GM21737 (cell line): ENCODE results near the gene ARHGAP45.

ENCODE experiments used
- ATAC-seq: cut with Tn5 transposase; IDR thresholded peaks from one replicate; pipeline ENCODE4 v1.9.1; 2021; ENCODE audit warnings: mild to moderate bottlenecking, moderate library complexity; ENCODE audit not compliant: unreplicated experiment

The ARHGAP45 gene

DNA sequence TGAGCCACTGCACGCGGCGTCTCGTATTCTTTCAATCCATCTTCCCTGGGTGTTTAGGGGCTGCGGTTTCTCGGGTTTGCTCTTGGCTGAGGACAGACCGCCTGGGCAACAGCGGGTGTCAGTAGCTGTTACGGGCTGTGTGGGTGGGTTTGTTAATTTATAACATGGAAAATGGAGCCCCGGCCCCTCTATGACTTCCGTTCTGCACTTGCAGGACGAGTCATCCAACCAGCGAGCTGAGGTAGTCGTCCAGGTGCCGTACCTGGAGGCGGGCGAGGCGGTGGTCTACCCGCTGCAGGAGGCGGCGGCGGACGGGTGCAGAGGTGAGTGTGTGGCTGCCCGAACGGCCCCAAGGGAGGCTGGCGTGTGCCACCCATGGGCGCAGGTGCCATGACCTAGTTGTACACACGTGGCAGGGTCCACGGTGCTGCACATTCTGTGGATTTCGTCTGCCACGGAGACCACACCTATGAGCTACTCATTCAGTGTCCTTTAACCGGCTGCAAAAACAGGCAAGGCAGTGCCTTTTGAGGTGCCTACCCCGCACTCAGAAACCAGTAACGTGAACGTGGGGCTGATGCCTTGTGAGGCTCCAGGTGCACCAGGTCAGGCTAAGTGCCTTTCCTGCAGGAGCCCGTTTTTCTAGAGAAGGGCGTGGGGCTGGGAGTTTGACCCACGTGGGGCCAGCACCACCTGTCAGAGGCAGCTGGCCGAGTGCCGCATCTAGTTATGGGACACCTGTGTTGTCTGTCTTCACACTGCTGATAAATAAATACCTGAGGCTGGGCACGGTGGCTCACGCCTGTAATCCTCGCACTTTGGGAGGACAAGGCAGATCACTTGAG is 17.3 kb downstream of the ARHGAP45 start:
- no peak for ATAC-seq

- ATAC-seq, result no peak
Measured at GRCh38 chr19:1085053-1085658, 18.2 kb downstream of the ARHGAP45 start.

GRCh38 chr19:1085676-1086442 is 18.9 kb downstream of the ARHGAP45 start:
- ATAC-seq, result no peak

- no peak for ATAC-seq
Measured at GRCh38 chr19:1086613-1087012, 19.6 kb downstream of the ARHGAP45 start.

- no peak for ATAC-seq
Measured at GRCh38 chr19:1087813-1088415, 20.9 kb downstream of the ARHGAP45 start.

DNA sequence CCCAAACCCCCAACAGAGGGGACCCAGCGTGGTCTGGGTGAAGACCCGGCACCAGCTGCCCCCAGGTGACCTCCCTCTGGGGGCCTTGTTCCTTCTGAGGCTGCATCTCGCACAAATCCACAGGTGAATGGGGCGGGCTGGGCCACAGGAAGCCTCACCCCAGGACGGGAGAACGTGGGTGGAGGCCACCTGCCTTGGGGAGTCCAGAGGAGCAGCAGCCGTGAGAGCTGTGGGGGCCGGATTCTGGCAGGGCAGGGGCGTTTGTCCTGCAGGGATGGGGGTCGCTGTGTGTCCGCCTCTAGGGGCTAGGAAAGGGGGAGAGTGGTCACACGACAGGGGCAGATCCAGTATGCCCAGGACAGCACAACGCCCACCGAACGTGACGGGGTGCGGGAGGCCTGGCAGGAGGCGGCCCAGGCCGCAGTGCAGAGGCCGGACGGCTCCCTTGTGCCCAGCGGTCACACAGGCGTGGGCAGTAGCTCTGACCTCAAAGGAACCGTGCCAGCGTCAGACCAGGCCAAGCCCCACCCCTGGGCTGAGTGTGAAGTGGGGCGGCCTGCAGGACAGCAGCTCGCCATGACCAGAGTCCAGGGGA is 21.5 kb downstream of the ARHGAP45 start:
- ATAC-seq, result no peak

GRCh38 chr19:1089126-1089771 is 22.3 kb downstream of the ARHGAP45 start:
- no peak for ATAC-seq

DNA sequence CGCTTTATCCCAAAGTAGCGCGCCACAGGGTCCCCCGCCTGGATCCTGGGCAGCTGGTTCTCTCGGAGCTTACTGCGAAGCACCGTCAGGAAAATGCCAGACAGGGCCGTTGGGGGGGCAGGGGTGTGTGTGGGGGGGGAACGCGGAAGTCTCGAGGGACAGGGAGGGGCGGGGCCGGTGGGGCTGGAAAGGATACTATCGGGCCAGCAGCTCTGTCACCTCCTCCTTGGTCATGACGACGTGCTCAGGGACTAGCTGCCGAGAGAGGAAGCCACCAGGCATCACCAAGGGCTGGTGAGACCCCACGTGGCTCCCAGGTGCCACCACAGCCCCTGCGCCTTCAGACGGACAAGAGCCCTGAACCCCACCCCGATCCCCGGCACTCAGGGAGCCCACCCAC is 22.9 kb downstream of the ARHGAP45 start:
- no peak for ATAC-seq

GRCh38 chr19:1090731-1091543 is 24.0 kb downstream of the ARHGAP45 start:
- no peak for ATAC-seq

- no peak for ATAC-seq
Measured at GRCh38 chr19:1091544-1092175, 24.7 kb downstream of the ARHGAP45 start.

- no peak for ATAC-seq
Measured at GRCh38 chr19:1093330-1093729, 26.4 kb downstream of the ARHGAP45 start.

- no peak for ATAC-seq
Measured at GRCh38 chr19:1093811-1094553, 27.0 kb downstream of the ARHGAP45 start.

DNA sequence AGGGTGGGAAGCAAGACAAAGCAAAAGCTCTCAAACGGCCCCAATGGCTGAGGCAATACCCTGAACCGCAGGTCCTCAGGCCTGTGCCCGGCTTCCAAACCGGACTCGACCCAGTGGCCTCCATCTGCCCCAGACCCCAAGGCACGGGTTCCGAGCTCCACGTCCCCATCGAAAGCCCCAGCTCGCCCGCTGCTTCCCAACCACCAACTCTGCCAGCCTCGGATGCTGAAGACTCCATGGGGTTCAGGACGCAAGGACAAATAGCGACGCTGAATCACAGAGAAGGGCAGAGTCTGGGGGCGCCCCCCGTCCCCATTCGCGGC is 27.6 kb downstream of the ARHGAP45 start:
- ATAC-seq, result no peak

DNA sequence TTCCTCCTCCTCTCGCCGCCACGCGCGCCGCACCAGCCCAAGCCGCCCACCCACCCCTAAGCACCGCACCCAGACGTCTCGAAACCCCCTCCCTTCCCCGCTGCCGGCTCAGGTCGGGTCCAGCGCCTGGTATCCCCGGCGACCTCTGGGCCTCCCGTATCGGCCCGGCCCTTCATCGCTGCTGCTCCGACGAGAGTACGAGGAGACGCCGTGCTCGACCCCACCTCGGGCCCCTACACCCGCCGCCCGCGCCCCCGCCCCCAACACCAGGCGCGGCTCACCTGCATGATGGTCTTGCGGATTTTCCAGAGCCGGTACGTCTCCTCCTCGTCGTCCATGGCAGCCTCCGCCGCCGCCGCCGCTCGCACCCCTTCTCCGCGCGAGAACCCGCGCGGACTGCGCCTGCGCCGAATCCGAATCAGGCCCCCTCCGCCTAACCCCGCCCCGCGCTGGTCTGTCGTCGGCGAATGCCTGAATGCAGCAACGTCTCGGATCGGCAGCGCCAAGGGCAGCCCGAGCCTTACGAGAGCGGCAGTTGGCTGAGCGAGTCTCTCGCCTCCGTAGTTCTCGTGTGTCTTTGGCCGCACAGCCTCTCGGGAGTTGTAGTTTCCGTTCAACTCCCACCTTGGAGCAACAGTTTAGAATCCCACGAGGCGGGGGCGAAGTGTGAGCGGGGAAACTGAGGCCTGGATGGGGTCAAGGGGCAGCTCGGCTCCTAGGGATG is 28.2 kb downstream of the ARHGAP45 start, which contains the start of gene POLR2E:
Gene POLR2E (minus strand): TSS at position 398 of the 724 bp plus-strand sequence. CDS start 60 bp downstream, at position 338.
- ATAC-seq, result peak; percentile 78

- ATAC-seq, result no peak
Measured at GRCh38 chr19:1097810-1098176, 30.8 kb downstream of the ARHGAP45 start.

DNA sequence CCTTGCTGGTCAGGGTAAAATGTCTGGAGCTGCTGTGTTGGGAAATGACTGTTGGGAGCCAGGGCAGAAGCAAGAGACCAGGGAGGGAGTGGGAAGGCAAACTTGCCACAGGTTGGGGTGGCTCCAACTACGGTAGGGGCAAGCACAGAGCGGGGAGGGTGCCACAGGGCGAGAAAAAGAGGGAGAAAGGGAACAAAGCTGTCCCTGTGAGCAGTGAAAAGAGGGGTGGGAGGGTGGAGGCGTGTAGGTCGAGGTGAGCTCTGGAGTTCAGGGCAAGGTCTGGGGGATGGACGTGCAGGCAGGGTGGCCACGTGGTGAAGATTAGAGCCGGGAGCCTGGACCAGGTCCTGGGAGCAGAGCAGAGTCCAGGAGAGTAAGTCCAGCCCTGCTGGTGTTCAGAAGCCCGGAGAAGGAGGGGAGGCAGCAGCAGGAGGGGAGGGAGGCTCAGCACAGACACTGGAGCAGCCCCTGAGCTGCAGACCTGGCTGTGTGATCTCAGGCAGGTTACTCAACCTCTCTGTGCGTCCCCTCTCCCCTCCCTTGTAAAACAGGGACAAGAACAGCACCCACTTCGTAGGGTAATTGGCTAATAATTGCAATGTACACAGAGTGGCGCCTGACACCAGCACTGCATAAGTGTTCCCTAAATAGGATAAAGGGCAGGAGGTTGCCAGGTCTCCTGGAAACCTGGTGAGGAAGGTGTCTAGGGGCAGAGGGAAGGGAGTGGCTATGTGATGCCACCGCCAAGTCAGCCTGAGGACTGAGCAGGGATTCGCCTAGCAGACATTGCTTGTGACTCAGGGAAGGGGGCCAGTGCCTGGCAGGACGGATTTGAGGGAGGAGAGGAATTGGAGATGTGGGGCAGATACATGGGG is 31.4 kb downstream of the ARHGAP45 start:
- ATAC-seq, result no peak

- ATAC-seq, result no peak
Measured at GRCh38 chr19:1101337-1101698, 34.4 kb downstream of the ARHGAP45 start.
